GM18519 (cell line): ENCODE measurements around the gene UGT1A8.
"Not testable (repeated sequence)": the region's sequence is repeated elsewhere in the genome, so short reads cannot be mapped to it uniquely, and the experiment has no call there.

ENCODE experiments used
- ATAC-seq: cut with Tn5 transposase; IDR thresholded peaks from one replicate; pipeline ENCODE4 v1.9.1; 2021; ENCODE audit warnings: mild to moderate bottlenecking, moderate library complexity; ENCODE audit not compliant: unreplicated experiment, low FRiP score

UGT1A8 gene

GRCh38 chr2:233638836-233639235, 21.4 kb downstream of the UGT1A8 start:
- ATAC-seq, result no peak

DNA sequence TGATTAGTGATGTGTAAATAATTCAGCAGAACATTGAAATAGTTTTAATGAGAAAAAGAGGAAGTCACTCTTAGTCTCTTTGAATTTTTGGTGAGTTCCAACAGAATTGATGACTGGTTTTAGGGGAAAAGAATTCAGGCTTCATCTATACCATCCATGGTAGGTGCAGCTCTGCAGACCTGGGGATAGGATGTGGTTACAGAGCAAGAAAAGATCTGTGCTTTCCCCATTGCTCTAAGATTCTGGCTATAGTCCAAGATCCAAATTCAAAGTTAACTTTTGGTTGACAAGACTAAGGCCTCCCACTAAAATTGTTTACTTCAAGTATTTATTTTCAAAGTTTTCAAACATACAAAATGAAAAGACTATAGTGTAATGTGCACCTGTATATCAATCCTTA, 22.4 kb downstream of the UGT1A8 start:
- no peak for ATAC-seq

DNA sequence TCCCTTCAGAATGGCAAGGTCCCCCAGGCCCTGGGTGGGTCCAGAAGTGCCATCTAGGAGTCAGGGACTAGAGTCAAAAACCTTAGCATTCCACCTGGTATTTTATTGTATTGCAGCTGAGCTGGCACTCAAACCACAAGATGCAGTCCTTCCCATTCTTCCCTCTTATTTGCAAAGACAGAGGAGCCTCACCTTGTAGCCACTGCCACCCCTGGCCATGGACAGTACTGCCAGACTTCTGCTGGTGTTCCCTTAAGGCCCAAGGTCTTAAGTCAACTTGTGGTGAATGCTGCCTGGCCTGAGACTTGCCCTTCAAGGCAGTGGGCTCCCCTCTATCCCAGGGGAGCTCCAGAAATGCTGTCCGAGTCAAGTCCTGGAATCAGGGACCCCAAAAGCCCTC, 25.7 kb downstream of the UGT1A8 start:
- no peak for ATAC-seq

DNA sequence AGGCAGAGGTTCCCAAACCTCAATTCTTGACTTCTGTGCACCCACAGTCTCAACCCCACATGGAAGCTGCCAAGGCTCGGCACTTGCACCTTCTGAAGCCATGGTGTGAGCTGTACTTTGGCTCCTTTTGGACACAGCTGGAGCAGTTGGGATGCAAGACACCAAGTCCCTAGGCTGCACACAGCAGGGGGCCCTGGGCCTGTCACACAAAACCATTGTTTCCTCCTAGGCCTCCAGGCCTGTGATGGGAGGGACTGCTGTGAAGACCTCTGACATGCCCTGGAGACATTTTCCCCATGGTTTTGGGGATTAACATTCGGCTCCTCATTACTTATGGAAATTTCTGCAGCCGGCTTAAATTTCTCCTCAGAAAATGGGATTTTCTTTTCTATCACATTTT, 28.6 kb downstream of the UGT1A8 start:
- ATAC-seq, result not testable (repeated sequence)

DNA sequence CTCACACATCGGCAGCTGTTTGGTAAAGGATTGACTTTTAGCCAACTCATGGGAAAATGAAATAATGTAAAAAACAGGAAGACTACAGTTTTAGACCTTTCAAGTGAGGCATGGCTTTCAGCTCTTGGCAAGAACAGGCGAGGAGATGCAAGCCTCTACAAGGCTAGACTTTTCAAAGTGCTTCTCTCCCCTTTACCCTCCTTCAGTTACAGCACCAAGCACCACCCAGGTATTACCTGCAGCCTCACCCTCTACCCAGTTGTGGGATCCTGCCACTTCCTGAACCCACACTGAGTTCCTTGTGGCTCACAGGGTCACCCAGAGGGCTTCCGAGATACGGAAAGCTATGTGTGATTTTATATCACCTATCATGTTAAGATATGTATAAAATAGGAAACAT, 33.5 kb downstream of the UGT1A8 start:
- ATAC-seq, result no peak

- no peak for ATAC-seq
Observed at GRCh38 chr2:233651430-233651829, 34.0 kb downstream of the UGT1A8 start.

GRCh38 chr2:233654501-233654900, 37.1 kb downstream of the UGT1A8 start:
- ATAC-seq, result no peak

GRCh38 chr2:233655043-233655442, 37.6 kb downstream of the UGT1A8 start:
- no peak for ATAC-seq

DNA sequence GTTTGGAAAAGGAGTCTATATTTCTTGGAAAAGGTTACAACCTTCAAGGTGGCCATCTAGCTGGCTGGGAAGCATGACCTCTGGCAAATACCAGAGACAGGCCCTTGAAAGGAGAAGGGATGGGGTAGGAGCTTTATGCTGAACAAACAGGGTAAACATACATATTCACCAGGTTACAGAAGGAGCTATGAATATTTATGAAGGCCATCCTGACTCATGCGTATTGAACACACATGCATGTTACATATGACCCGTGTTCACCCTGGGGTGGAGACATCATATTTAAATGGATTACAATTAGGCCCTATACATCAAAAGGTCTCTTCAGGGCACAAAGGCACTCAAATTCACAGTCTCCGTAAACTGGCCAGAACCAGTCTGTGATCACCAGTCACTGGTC, 38.5 kb downstream of the UGT1A8 start:
- ATAC-seq, result not testable (repeated sequence)

DNA sequence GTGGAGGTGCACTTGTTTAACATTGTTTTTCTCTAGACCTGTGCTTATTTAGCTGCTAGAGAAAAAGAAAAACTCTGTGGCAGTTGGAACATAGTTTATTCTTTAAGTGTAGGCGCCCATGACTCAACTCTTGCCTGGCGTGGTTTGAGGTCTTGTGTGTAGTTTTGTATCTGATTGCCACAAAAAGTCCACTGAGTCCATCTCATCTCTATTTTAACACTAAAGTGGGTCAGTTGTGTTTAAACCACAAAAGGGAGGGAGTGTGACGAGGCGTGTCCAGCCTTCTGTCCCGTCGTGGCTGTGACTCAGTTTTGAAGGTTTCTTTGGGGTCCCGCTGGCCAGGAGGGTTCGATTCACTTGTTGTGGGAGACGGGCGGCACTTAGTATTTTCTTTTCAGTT, 39.0 kb downstream of the UGT1A8 start:
- no peak for ATAC-seq

DNA sequence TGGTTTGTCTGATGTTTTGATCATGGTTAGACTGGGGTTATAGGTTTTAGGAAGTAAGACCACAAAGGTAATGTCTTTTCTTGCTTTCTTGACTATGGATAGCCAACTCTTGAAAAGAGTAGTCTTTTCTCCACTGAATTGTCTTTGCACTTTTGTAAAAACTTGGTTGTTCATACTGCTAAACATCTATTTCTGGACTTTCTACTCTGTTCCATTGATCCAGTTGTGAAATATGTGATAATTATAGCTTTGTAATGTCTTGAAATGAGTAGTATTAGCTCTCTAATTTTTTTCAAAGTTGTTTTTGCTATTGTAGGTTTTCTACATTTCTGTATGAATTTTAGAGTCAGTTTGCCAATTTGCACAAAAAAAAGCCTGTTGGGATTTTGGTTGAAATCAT, 41.2 kb downstream of the UGT1A8 start:
- no peak for ATAC-seq

- no peak for ATAC-seq
Observed at GRCh38 chr2:233663911-233664310, 46.5 kb downstream of the UGT1A8 start.

GRCh38 chr2:233668605-233669260, 51.3 kb downstream of the UGT1A8 start:
- no peak for ATAC-seq

- no peak for ATAC-seq
Observed at GRCh38 chr2:233671290-233672161, 54.1 kb downstream of the UGT1A8 start, which contains the start of gene UGT1A9. Gene UGT1A9 (plus strand): TSS chr2:233671898. CDS start chr2:233671935, 37 bp downstream.

DNA sequence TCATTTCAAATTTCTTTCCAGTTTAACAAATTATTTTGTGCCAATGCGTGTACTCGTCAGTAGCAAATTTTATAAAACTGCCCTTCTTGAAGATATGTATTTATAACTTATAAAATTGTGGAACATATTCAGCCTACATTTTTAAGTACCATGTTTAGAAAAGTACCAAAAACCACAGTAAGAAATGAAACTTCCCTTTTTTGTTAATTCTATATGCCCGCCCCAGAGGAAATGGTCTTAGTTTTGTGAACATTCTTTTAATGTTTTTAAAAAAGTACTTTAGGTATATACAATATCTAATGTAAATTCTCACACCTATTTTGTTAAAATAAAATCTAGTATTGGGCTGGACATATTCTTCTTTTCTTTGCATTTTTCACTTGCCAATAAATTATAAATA, 55.5 kb downstream of the UGT1A8 start:
- no peak for ATAC-seq

DNA sequence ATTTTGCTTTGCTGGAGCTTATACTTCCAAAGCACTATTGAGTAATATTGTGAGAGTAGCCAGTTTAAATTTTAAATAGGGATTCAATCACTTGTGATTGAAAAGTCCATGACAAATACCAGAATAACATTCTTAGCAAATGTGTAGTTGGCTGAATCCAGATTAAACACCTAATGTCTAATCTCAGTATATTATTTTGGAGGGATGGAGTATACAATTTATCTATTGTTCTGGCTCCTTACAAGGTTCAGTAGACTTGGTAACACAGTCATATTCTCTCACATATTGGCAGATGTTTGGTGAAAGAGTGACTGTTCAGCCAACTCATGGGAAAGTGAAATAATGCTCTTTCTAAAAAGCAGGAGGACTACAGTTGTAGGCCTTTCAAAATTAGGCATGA, 56.5 kb downstream of the UGT1A8 start:
- ATAC-seq, result no peak

- no peak for ATAC-seq
Observed at GRCh38 chr2:233674314-233674713, 56.9 kb downstream of the UGT1A8 start.

GRCh38 chr2:233674995-233675394, 57.6 kb downstream of the UGT1A8 start:
- ATAC-seq, result no peak

- ATAC-seq, result no peak
Observed at GRCh38 chr2:233676046-233676445, 58.6 kb downstream of the UGT1A8 start.

GRCh38 chr2:233679196-233679595, 61.8 kb downstream of the UGT1A8 start:
- ATAC-seq, result no peak

- ATAC-seq, result no peak
Observed at GRCh38 chr2:233680361-233681045, 63.1 kb downstream of the UGT1A8 start.
